IMR-90 (cell line): ENCODE data around the gene PCGF2. TPM values are rescaled to one million over a fixed set of nuclear protein-coding genes. Genes with fewer than 3 reads are reported as not detected.

ENCODE experiments used
- ATAC-seq: fragments of 200-7000 bp; cut with Tn5 transposase; 2 replicates; pipeline ENCODE4 v1.9.1; 2020; ENCODE audit warnings: low read depth, mild to moderate bottlenecking, moderate library complexity
- BruUV-seq: library from RNA; stranded (reverse); fragments of 400-500 nt; replicated peaks from 2 replicates; lab custom pipeline; 2021; lab: Mats Ljungman, UMichigan
- CTCF ChIA-PET: fragments of 300-600 bp; formaldehyde crosslinking; extraction: SDS; loops from one replicate; lab custom pipeline; 2021; ENCODE audit warnings: antibody characterized with exemption; lab: Yijun Ruan, JAX
- POLR2A ChIA-PET: fragments of 300-600 bp; sonication (Branson Sonifier 250); formaldehyde crosslinking; loops from one replicate; lab custom pipeline; 2022; ENCODE audit warnings: antibody characterized with exemption; ENCODE audit not compliant: unreplicated experiment; lab: Charles Lee
- DNase-seq: peaks from one replicate; pipeline ENCODE4 v3.0.0; 2013
- H2AFZ ChIP-seq: replicated peaks from 2 replicates; pipeline ENCODE3; 2013; ENCODE audit warnings: low read length, mild to moderate bottlenecking; ENCODE audit not compliant: poor library complexity
- H2AK5ac ChIP-seq: 2 replicates; pipeline ENCODE4 v1.6.1; 2013; ENCODE audit warnings: low read depth, low read length, inconsistent platforms
- H2AK9ac ChIP-seq: replicated peaks from 2 replicates; pipeline ENCODE3; 2013; ENCODE audit warnings: mild to moderate bottlenecking, low read depth, low read length, moderate library complexity; ENCODE audit not compliant: poor library complexity
- H2BK120ac ChIP-seq: 2 replicates; pipeline ENCODE4 v1.6.1; 2013; ENCODE audit warnings: low read depth, low read length, inconsistent platforms
- H2BK15ac ChIP-seq: 3 replicates; pipeline ENCODE4 v1.6.1; 2013; ENCODE audit warnings: low read depth, low read length, inconsistent platforms
- H2BK20ac ChIP-seq: 2 replicates; pipeline ENCODE4 v1.6.1; 2013; ENCODE audit warnings: low read depth, mild to moderate bottlenecking, inconsistent platforms, low read length, moderate library complexity
- H2BK5ac ChIP-seq: 2 replicates; pipeline ENCODE4 v1.6.1; 2013; ENCODE audit warnings: mild to moderate bottlenecking, low read depth, low read length, inconsistent platforms; ENCODE audit not compliant: poor library complexity, severe bottlenecking
- H3K14ac ChIP-seq: replicated peaks from 2 replicates; pipeline ENCODE4 v1.6.1; 2013; ENCODE audit warnings: low read depth, low read length, inconsistent platforms
- H3K18ac ChIP-seq: 2 replicates; pipeline ENCODE4 v1.6.1; 2013; ENCODE audit warnings: low read depth, low read length, control low read depth
- H3K23ac ChIP-seq: 2 replicates; pipeline ENCODE4 v1.6.1; 2013; ENCODE audit warnings: low read depth, low read length, inconsistent platforms
- H3K27ac ChIP-seq: 2 replicates; pipeline ENCODE4 v1.5.1; 2013; ENCODE audit warnings: mild to moderate bottlenecking, control low read depth, low read length; ENCODE audit not compliant: insufficient read depth
- H3K27me3 ChIP-seq: 2 replicates; pipeline ENCODE4 v1.6.1; 2013; ENCODE audit warnings: low read length; ENCODE audit not compliant: control insufficient read depth, insufficient read depth
- H3K36me3 ChIP-seq: 2 replicates; pipeline ENCODE4 v1.6.1; 2013; ENCODE audit warnings: low read length, mixed read lengths; ENCODE audit not compliant: control insufficient read depth, insufficient read depth
- H3K4ac ChIP-seq: 2 replicates; pipeline ENCODE4 v1.6.1; 2013; ENCODE audit warnings: low read depth, low read length, inconsistent platforms
- H3K4me1 ChIP-seq: 2 replicates; pipeline ENCODE4 v1.6.1; 2013; ENCODE audit warnings: low read length, mixed read lengths; ENCODE audit not compliant: control insufficient read depth, insufficient read depth
- H3K4me2 ChIP-seq: 2 replicates; pipeline ENCODE4 v1.6.1; 2013; ENCODE audit warnings: low read depth, mild to moderate bottlenecking, control low read depth, low read length, moderate library complexity
- H3K4me3 ChIP-seq: 2 replicates; pipeline ENCODE4 v1.5.1; 2013; ENCODE audit warnings: low read depth, mild to moderate bottlenecking, control low read depth, low read length, moderate library complexity; ENCODE audit not compliant: insufficient read depth
- H3K56ac ChIP-seq: 2 replicates; pipeline ENCODE4 v1.6.1; 2013; ENCODE audit warnings: low read length, inconsistent platforms; ENCODE audit not compliant: insufficient read depth; ENCODE audit errors: extremely low read depth
- H3K79me1 ChIP-seq, 2 experiments: 2 replicates each; pipeline ENCODE4 v1.6.1; 2013; ENCODE audit warnings: low read length in 2 of 2, inconsistent platforms in 1 of 2, low read depth in 1 of 2
- H3K9ac ChIP-seq: 2 replicates; pipeline ENCODE4 v1.6.1; 2013; ENCODE audit warnings: low read depth, low read length, control low read depth
- H3K9me1 ChIP-seq: 2 replicates; pipeline ENCODE4 v1.6.1; 2013; ENCODE audit warnings: low read length, inconsistent platforms; ENCODE audit not compliant: insufficient read depth
- H3K9me3 ChIP-seq: 2 replicates; pipeline ENCODE4 v1.6.1; 2013; ENCODE audit warnings: low read length; ENCODE audit not compliant: control insufficient read depth, insufficient read depth
- H4K20me1 ChIP-seq: 2 replicates; pipeline ENCODE4 v1.6.1; 2013; ENCODE audit warnings: low read length, inconsistent platforms; ENCODE audit not compliant: insufficient read depth
- H4K5ac ChIP-seq: 2 replicates; pipeline ENCODE4 v1.6.1; 2013; ENCODE audit warnings: mild to moderate bottlenecking, low read depth, low read length, control low read depth
- H4K8ac ChIP-seq, 2 experiments: 2 replicates each; pipeline ENCODE4 v1.6.1; 2013; ENCODE audit warnings: low read depth in 2 of 2, low read length in 2 of 2, control low read depth in 1 of 2, inconsistent platforms in 1 of 2
- H4K91ac ChIP-seq: 2 replicates; pipeline ENCODE4 v1.6.1; 2013; ENCODE audit warnings: low read depth, low read length, inconsistent platforms; ENCODE audit not compliant: insufficient read depth
- CEBPB ChIP-seq: IDR thresholded peaks from 2 replicates; pipeline ENCODE4 v1.6.1; 2012; ENCODE audit warnings: low read depth, low read length, improper control_type of control experiment
- CHD1 ChIP-seq: IDR thresholded peaks from 2 replicates; pipeline ENCODE4 v1.6.1; 2012; ENCODE audit warnings: low read depth, low read length, improper control_type of control experiment
- FOS ChIP-seq: fragments of 150-350 bp; IDR thresholded peaks from 2 replicates; pipeline ENCODE4 v1.6.1; 2016; ENCODE audit warnings: low read depth, low read length
- MAFK ChIP-seq: IDR thresholded peaks from 2 replicates; pipeline ENCODE4 v1.6.1; 2012; ENCODE audit warnings: low read depth, low read length, improper control_type of control experiment
- MAZ ChIP-seq: IDR thresholded peaks from 2 replicates; pipeline ENCODE4 v1.6.1; 2012; ENCODE audit warnings: low read depth, mild to moderate bottlenecking, low read length, improper control_type of control experiment, moderate library complexity, borderline replicate concordance
- MXI1 ChIP-seq: IDR thresholded peaks from 2 replicates; pipeline ENCODE4 v1.6.1; 2012; ENCODE audit warnings: low read depth, mild to moderate bottlenecking, low read length, moderate library complexity, borderline replicate concordance
- NFE2L2 ChIP-seq: fragments of 150-350 bp; IDR thresholded peaks from 2 replicates; pipeline ENCODE4 v1.6.1; 2016; ENCODE audit warnings: low read depth, mild to moderate bottlenecking, low read length
- RAD21 ChIP-seq: IDR thresholded peaks from 2 replicates; pipeline ENCODE4 v1.6.1; 2012; ENCODE audit warnings: low read length, improper control_type of control experiment
- RCOR1 ChIP-seq: IDR thresholded peaks from 2 replicates; pipeline ENCODE4 v1.6.1; 2012; ENCODE audit warnings: mild to moderate bottlenecking, low read length, improper control_type of control experiment; ENCODE audit not compliant: insufficient replicate concordance
- RFX5 ChIP-seq: IDR thresholded peaks from 2 replicates; pipeline ENCODE4 v1.8.0; 2012; ENCODE audit warnings: low read depth, mild to moderate bottlenecking, low read length, moderate library complexity
- SMC3 ChIP-seq: fragments of 150-350 bp; IDR thresholded peaks from 2 replicates; pipeline ENCODE4 v1.6.1; 2016; ENCODE audit warnings: low read depth, mild to moderate bottlenecking, antibody characterized with exemption, low read length, moderate library complexity
- WGBS, 2 experiments: methylation state at CpG; one replicate each; pipeline versions ENCODE4 v1.1.5 to v1.1.7; 2013; ENCODE audit warnings: missing lambda C conversion rate in 2 of 2; ENCODE audit not compliant: insufficient read length in 1 of 2; ENCODE audit errors: extremely low coverage in 2 of 2; 5-methylcytosine and 5-hydroxymethylcytosine counted together
- dilution Hi-C: fragments of 300-500 bp; cut with HindIII; formaldehyde crosslinking; loops from one replicate; pipeline ENCODE4 v1.14.3; 2018; ENCODE audit warnings: low sequenced_read_pairs; ENCODE audit not compliant: unreplicated experiment
- in situ Hi-C: fragments of 300-500 bp; cut with MboI; formaldehyde crosslinking; loops from 3 replicates; pipeline ENCODE4 v1.14.3; 2019; ENCODE audit warnings: low sequenced_read_pairs, inconsistent platforms, mixed read lengths
- intact Hi-C: fragments of 100-400 bp; cut with micrococcal nuclease; formaldehyde crosslinking; loops from 2 replicates; pipeline ENCODE4 v1.10.0; 2022
- polyA plus RNA-seq, 3 experiments: library from polyadenylated mRNA; depleted of rRNA; stranded (reverse); fragments of >200 nt; gene quantifications; 2 replicates each; pipeline ENCODE4 v1.2.3, GENCODE V29; 2012; ENCODE audit warnings: low replicate concordance in 1 of 3
- total RNA-seq: library from RNA; depleted of rRNA; stranded (reverse); fragments of >200 nt; gene quantifications from 2 replicates; pipeline ENCODE4 v1.2.3, GENCODE V29; 2012
- TF ChIP-seq, protein P1 (sequence below): conservative IDR thresholded peaks from 2 replicates; pipeline ENCODE4 v1.5.1; 2012; ENCODE audit warnings: mild to moderate bottlenecking, low read depth, low read length, improper control_type of control experiment
- TF ChIP-seq, protein P2 (sequence below): fragments of 150-350 bp; IDR thresholded peaks from 2 replicates; pipeline ENCODE4 v1.6.1; 2016; ENCODE audit warnings: low read depth, mild to moderate bottlenecking, low read length, moderate library complexity, borderline replicate concordance
- TF ChIP-seq, protein P3 (sequence below): fragments of 150-350 bp; IDR thresholded peaks from 2 replicates; pipeline ENCODE4 v1.6.1; 2017; ENCODE audit warnings: mild to moderate bottlenecking, antibody characterized with exemption, low read length, low read depth

PCGF2 gene
- total and polyA plus RNA-seq, 2 of the 4 experiments (the other 2 are of a cell fraction): 1.1 to 18.2 TPM

DNA sequence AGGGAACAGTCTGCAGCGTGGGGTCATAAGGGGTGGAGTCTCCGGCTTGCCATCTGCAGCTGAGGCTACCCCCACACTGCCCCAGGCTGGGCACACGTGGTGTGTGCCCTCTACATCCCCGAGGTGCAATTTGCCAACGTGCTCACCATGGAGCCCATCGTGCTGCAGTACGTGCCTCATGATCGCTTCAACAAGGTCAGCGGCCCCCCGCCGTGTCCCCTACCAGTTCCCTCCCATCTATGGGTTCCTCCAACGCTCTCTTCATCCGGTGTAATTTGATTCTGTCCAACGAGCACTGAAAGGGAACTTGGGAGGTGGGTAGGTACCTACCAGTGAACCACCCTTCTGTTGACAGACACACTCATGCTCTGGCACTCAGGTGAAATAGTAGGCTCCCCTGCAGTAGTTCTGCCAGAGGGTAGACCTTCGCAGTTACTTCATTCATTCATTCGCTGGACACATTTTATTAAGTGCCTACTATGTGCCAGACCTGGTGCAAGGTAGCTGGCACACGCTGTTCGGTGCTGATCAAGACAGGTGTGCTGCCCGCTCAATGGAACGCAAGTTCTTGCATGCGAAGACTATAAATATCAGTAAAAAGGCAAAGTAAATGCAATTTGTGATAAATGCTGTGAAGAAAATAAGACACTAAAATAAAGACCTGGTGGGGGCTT, 40.3 kb downstream of the PCGF2 start:
- no peak overlapping the region for H4K8ac ChIP-seq
- 93% methylated on average over 12 of the region's 21 CpGs; no CpG with 5 or more reads in 1 of the 2 experiments for WGBS, 2 experiments

More for the DNA sequence above, 40.3 kb downstream of the PCGF2 start:
- no peak overlapping the region for H3K4me3 ChIP-seq
- H4K20me1 ChIP-seq: peaks cover 27% of the 10 kb centered on the region; the same call in 1 of the 2 replicates
- peaks cover 30% of the 10 kb centered on the region for H3K36me3 ChIP-seq
- H4K5ac ChIP-seq: no peak overlapping the region
- no peak overlapping the region for H3K56ac ChIP-seq
- TF ChIP-seq MAZ (no peak), CEBPB (no peak), FOS (no peak), RFX5 (no peak), NFE2L2 (no peak), RAD21 (no peak), SMC3 (no peak), MAFK (no peak), RCOR1 (no peak), CHD1 (no peak), MXI1 (no peak)
- TF ChIP-seq, protein P1, sequence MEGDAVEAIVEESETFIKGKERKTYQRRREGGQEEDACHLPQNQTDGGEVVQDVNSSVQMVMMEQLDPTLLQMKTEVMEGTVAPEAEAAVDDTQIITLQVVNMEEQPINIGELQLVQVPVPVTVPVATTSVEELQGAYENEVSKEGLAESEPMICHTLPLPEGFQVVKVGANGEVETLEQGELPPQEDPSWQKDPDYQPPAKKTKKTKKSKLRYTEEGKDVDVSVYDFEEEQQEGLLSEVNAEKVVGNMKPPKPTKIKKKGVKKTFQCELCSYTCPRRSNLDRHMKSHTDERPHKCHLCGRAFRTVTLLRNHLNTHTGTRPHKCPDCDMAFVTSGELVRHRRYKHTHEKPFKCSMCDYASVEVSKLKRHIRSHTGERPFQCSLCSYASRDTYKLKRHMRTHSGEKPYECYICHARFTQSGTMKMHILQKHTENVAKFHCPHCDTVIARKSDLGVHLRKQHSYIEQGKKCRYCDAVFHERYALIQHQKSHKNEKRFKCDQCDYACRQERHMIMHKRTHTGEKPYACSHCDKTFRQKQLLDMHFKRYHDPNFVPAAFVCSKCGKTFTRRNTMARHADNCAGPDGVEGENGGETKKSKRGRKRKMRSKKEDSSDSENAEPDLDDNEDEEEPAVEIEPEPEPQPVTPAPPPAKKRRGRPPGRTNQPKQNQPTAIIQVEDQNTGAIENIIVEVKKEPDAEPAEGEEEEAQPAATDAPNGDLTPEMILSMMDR: no peak
- TF ChIP-seq, protein P2, sequence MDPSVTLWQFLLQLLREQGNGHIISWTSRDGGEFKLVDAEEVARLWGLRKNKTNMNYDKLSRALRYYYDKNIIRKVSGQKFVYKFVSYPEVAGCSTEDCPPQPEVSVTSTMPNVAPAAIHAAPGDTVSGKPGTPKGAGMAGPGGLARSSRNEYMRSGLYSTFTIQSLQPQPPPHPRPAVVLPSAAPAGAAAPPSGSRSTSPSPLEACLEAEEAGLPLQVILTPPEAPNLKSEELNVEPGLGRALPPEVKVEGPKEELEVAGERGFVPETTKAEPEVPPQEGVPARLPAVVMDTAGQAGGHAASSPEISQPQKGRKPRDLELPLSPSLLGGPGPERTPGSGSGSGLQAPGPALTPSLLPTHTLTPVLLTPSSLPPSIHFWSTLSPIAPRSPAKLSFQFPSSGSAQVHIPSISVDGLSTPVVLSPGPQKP: no peak
- TF ChIP-seq, protein P3, sequence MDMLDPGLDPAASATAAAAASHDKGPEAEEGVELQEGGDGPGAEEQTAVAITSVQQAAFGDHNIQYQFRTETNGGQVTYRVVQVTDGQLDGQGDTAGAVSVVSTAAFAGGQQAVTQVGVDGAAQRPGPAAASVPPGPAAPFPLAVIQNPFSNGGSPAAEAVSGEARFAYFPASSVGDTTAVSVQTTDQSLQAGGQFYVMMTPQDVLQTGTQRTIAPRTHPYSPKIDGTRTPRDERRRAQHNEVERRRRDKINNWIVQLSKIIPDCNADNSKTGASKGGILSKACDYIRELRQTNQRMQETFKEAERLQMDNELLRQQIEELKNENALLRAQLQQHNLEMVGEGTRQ: no peak
- H3K27ac ChIP-seq: no peak overlapping the region
- no peak overlapping the region for H3K4ac ChIP-seq
- H3K18ac ChIP-seq: no peak overlapping the region
- ChIA-PET POLR2A (no interaction called here), CTCF (no interaction called here)
- in situ Hi-C loops: no loop called here
- no peak overlapping the region for H2BK20ac ChIP-seq
- dilution Hi-C loops: no loop called here
- H3K14ac ChIP-seq: no peak overlapping the region
- no peaks in the 10 kb centered on the region for H3K27me3 ChIP-seq
- H3K4me2 ChIP-seq: no peak overlapping the region
- peaks cover 8% of the 10 kb centered on the region for H3K4me1 ChIP-seq
- no peak overlapping the region for H4K91ac ChIP-seq
- H2BK120ac ChIP-seq: no peak overlapping the region
- no peak overlapping the region for H3K9ac ChIP-seq
- H3K79me1 ChIP-seq: peaks cover 22 to 64% of the 10 kb centered on the region in 2 experiments; a peak in 3 of 4 replicates
- no peaks in the 10 kb centered on the region for H3K9me3 ChIP-seq
- H2BK15ac ChIP-seq: no peak overlapping the region
- intact Hi-C loops: no loop called here
- peaks cover 7% of the 10 kb centered on the region; the same call in 1 of the 2 replicates for H3K9me1 ChIP-seq
- DNase-seq (no peak), ATAC-seq (no peak)
- peak overlapping the region; percentile 14 for H2AFZ ChIP-seq
- no peak overlapping the region for H2AK5ac ChIP-seq
- no peak overlapping the region for H2BK5ac ChIP-seq
- H3K23ac ChIP-seq: no peak overlapping the region
- H2AK9ac ChIP-seq: no peak overlapping the region
- BruUV-seq: no TSS peak
